HL-60/S4 treated with retinoic acid at 250 ng/mL for 4 days and 3 days (cell line): ENCODE measurements around the gene PROCA1.

Experiments used
- in situ Hi-C: fragments of 300-500 bp; cut with MboI; formaldehyde crosslinking; loops from 2 replicates; pipeline ENCODE4 v1.7.0; 2022; ENCODE audit warnings: low sequenced_read_pairs

PROCA1 gene

GRCh38 chr17:28715217-28715616 is 3.5 kb upstream of the PROCA1 start:
- in situ Hi-C loops, result no loop called here

- in situ Hi-C loops, result no loop called here
These were observed 2.6 kb upstream of the PROCA1 start for GRCh38 chr17:28714281-28714680.

- in situ Hi-C loops, result no loop called here
These were observed 1.2 kb upstream of the PROCA1 start for GRCh38 chr17:28712705-28713415.

GRCh38 chr17:28712032-28712704 is 480 bp upstream of the PROCA1 start:
- in situ Hi-C loops, result no loop called here

GRCh38 chr17:28710861-28711722 is 596 bp downstream of the PROCA1 start:
- in situ Hi-C loops, result no loop called here

- in situ Hi-C loops, result no loop called here
These were observed 4.4 kb downstream of the PROCA1 start for GRCh38 chr17:28707339-28707720.

GRCh38 chr17:28706471-28707338 is 5.0 kb downstream of the PROCA1 start:
- in situ Hi-C loops, result no loop called here

GRCh38 chr17:28705728-28706334 is 5.9 kb downstream of the PROCA1 start:
- in situ Hi-C loops, result no loop called here

GRCh38 chr17:28705074-28705659 is 6.5 kb downstream of the PROCA1 start:
- in situ Hi-C loops, result no loop called here

GRCh38 chr17:28704219-28704858 is 7.3 kb downstream of the PROCA1 start:
- in situ Hi-C loops, result no loop called here

GRCh38 chr17:28703552-28704218 is 8.0 kb downstream of the PROCA1 start:
- in situ Hi-C loops, result no loop called here

GRCh38 chr17:28702752-28703150 is 8.9 kb downstream of the PROCA1 start:
- in situ Hi-C loops, result no loop called here

- in situ Hi-C loops, result no loop called here
These were observed 9.5 kb downstream of the PROCA1 start for GRCh38 chr17:28702026-28702751.

GRCh38 chr17:28700830-28701492 is 10.7 kb downstream of the PROCA1 start:
- in situ Hi-C loops, result no loop called here

GRCh38 chr17:28700278-28700677 is 11.4 kb downstream of the PROCA1 start:
- in situ Hi-C loops, result no loop called here

- in situ Hi-C loops, result no loop called here
These were observed 13.3 kb downstream of the PROCA1 start for GRCh38 chr17:28698253-28698941.

- in situ Hi-C loops, result no loop called here
These were observed 17.8 kb downstream of the PROCA1 start for GRCh38 chr17:28693869-28694268.
